Endodermal cell (in vitro differentiated cells): ENCODE measurements around the gene HSFX2. TPM values are rescaled to one million over a fixed set of nuclear protein-coding genes. Genes with fewer than 3 reads are reported as not detected.
"Not testable (repeated sequence)": the region's sequence is repeated elsewhere in the genome, so short reads cannot be mapped to it uniquely, and the experiment has no call there.

Source experiments
- DNase-seq: peaks from one replicate; pipeline ENCODE4 v3.0.0-alpha.2; 2017
- H3K27ac ChIP-seq: 2 replicates; pipeline ENCODE4 v1.5.1; 2013; ENCODE audit warnings: mild to moderate bottlenecking, low read depth, low read length, moderate library complexity
- H3K27me3 ChIP-seq: 2 replicates; pipeline ENCODE4 v1.6.1; 2013; ENCODE audit warnings: mild to moderate bottlenecking, low read length, moderate library complexity; ENCODE audit not compliant: insufficient read depth, control insufficient read depth, poor library complexity, severe bottlenecking
- H3K36me3 ChIP-seq: 2 replicates; pipeline ENCODE4 v1.7.0; 2013; ENCODE audit warnings: mild to moderate bottlenecking, low read length, moderate library complexity; ENCODE audit not compliant: control insufficient read depth, insufficient read depth
- H3K4me1 ChIP-seq: one replicate; pipeline ENCODE4 v1.7.0; 2013; ENCODE audit warnings: low read length; ENCODE audit not compliant: control insufficient read depth, insufficient read depth
- H3K4me3 ChIP-seq: 2 replicates; pipeline ENCODE4 v1.5.1; 2013; ENCODE audit warnings: mild to moderate bottlenecking, low read length, moderate library complexity
- H3K9ac ChIP-seq: 2 replicates; pipeline ENCODE4 v1.6.1; 2013; ENCODE audit warnings: mild to moderate bottlenecking, low read length, moderate library complexity; ENCODE audit not compliant: poor library complexity, severe bottlenecking; ENCODE audit errors: extremely low read depth
- H3K9me3 ChIP-seq: 2 replicates; pipeline ENCODE4 v1.6.1; 2013; ENCODE audit warnings: mild to moderate bottlenecking, low read length, moderate library complexity; ENCODE audit not compliant: control insufficient read depth
- H3K27ac Mint-ChIP-seq: 2 replicates; pipeline ENCODE4 v1.8.0; 2020; ENCODE audit warnings: mixed read lengths
- H3K27me3 Mint-ChIP-seq: 2 replicates; pipeline ENCODE4 v1.8.0; 2021; ENCODE audit warnings: mild to moderate bottlenecking, mixed read lengths; ENCODE audit not compliant: insufficient read depth
- H3K36me3 Mint-ChIP-seq: 2 replicates; pipeline ENCODE4 v1.8.0; 2020; ENCODE audit warnings: low read depth, mixed read lengths
- H3K4me1 Mint-ChIP-seq: 2 replicates; pipeline ENCODE4 v1.8.0; 2020; ENCODE audit warnings: mixed read lengths
- H3K4me3 Mint-ChIP-seq: 2 replicates; pipeline ENCODE4 v1.8.0; 2020; ENCODE audit warnings: mild to moderate bottlenecking, moderate library complexity, mixed read lengths
- H3K9me3 Mint-ChIP-seq: 2 replicates; pipeline ENCODE4 v1.8.0; 2020; ENCODE audit warnings: mild to moderate bottlenecking, mixed read lengths
- WGBS, 2 experiments: methylation state at CpG; one replicate each; pipeline versions ENCODE4 v1.1.5 to v1.1.7; 2013; ENCODE audit warnings: missing lambda C conversion rate in 2 of 2, mixed read lengths in 1 of 2; ENCODE audit not compliant: insufficient coverage in 1 of 2, insufficient read length in 1 of 2; 5-methylcytosine and 5-hydroxymethylcytosine counted together
- total RNA-seq, 2 donors: library from RNA; stranded (reverse); fragmentation: NEBNext Ultra II Directional in 1 of 2; extraction: Animal tissue kit (Norgen Biotek cat#: 25700) in 1 of 2; gene quantifications; 2 replicates in 1 of 2; 3 replicates in 1 of 2; pipeline ENCODE4 v1.2.1, GENCODE V29; 2021
- TF ChIP-seq, protein P1 (sequence below): fragments of 200-600 bp; sonication (generic); conservative IDR thresholded peaks from 2 replicates; pipeline ENCODE4 v1.5.0; 2021; ENCODE audit warnings: antibody characterized with exemption, mild to moderate bottlenecking

The HSFX2 gene
- total RNA-seq, 2 donors from 2014 or later, result not detected

DNA sequence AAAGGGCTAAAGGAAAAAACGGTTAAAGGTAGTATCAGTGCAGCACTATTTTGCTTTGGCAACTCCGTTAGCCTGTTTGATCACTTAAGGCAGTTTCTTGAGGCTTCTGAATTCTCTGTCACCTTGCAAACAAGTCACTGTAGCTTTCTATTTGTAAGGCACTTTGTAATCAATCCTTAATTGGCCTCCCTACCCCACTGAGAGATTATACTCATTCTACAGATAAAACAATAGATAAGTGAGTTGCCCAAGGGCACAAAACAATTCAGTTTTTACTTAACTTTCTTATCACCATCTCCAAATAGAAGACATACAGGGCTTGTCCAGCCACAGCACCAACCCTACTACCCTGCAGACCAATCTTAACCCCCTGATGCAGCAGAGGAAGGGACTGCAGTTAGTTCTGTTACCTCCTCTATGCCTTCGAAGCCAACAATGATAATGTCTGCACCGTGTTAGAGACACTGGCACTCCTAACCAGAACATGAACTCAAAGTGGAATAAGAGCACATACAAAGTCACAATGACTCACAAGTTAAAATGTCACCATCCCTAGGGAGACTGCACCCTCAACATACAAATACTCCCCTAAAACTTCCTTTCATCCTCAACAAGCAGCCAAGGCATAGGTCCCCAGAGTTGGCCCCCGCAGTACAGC, 34.7 kb upstream of the HSFX2 start:
- 41 to 65% methylated on average over 4 of the region's 5 CpGs for WGBS, 2 experiments
- H3K27ac ChIP-seq, result no peak overlapping the region

GRCh38 chrX:149628768-149629167, 33.7 kb upstream of the HSFX2 start:
- Histone ChIP-seq H3K4me1 (peaks cover 8% of the 10 kb centered on the region), H3K27ac (no peak overlapping the region), H3K4me3 (peak overlapping the region; percentile 96), H3K9me3 (no peaks in the 10 kb centered on the region), H3K36me3 (peaks cover 17% of the 10 kb centered on the region), H3K9ac (peak overlapping the region; percentile 42), H3K27me3 (no peaks in the 10 kb centered on the region)
- Mint-ChIP-seq H3K4me1 (peaks cover 50% of the 10 kb centered on the region), H3K27ac (no peak overlapping the region), H3K27me3 (peaks cover 17% of the 10 kb centered on the region), H3K4me3 (peak overlapping the region; percentile 87), H3K9me3 (peaks cover 69% of the 10 kb centered on the region), H3K36me3 (no peaks in the 10 kb centered on the region)
- WGBS, 2 experiments, result 83 to 90% methylated on average over 2 of the region's 2 CpGs
- DNase-seq, result no peak
- TF ChIP-seq, protein P1, sequence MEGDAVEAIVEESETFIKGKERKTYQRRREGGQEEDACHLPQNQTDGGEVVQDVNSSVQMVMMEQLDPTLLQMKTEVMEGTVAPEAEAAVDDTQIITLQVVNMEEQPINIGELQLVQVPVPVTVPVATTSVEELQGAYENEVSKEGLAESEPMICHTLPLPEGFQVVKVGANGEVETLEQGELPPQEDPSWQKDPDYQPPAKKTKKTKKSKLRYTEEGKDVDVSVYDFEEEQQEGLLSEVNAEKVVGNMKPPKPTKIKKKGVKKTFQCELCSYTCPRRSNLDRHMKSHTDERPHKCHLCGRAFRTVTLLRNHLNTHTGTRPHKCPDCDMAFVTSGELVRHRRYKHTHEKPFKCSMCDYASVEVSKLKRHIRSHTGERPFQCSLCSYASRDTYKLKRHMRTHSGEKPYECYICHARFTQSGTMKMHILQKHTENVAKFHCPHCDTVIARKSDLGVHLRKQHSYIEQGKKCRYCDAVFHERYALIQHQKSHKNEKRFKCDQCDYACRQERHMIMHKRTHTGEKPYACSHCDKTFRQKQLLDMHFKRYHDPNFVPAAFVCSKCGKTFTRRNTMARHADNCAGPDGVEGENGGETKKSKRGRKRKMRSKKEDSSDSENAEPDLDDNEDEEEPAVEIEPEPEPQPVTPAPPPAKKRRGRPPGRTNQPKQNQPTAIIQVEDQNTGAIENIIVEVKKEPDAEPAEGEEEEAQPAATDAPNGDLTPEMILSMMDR, result no peak

More for the DNA sequence above, 34.7 kb upstream of the HSFX2 start:
- TF ChIP-seq, protein P1, result no peak
- no peak for DNase-seq
- Histone ChIP-seq H3K36me3 (peaks cover 16% of the 10 kb centered on the region), H3K4me1 (peaks cover 9% of the 10 kb centered on the region), H3K9ac (peak overlapping the region; percentile 72), H3K9me3 (no peaks in the 10 kb centered on the region), H3K4me3 (peak overlapping the region; percentile 96), H3K27me3 (no peaks in the 10 kb centered on the region)
- Mint-ChIP-seq H3K4me1 (peaks cover 42% of the 10 kb centered on the region), H3K27ac (peak overlapping the region; percentile 15), H3K36me3 (no peaks in the 10 kb centered on the region), H3K9me3 (peaks cover 66% of the 10 kb centered on the region), H3K27me3 (peaks cover 18% of the 10 kb centered on the region), H3K4me3 (peak overlapping the region; percentile 87)

- H3K36me3 ChIP-seq, result peaks cover 17% of the 10 kb centered on the region
- H3K4me1 Mint-ChIP-seq, result peaks cover 50% of the 10 kb centered on the region
- H3K27me3 Mint-ChIP-seq, result peaks cover 14% of the 10 kb centered on the region
- H3K4me1 ChIP-seq, result peaks cover 4% of the 10 kb centered on the region
- peak overlapping the region; percentile 96 for H3K4me3 ChIP-seq
- DNase-seq, result no peak
- 89 to 100% methylated on average over 1 to 3 of the region's 3 CpGs for WGBS, 2 experiments
- H3K27ac ChIP-seq, result no peak overlapping the region
- H3K9me3 Mint-ChIP-seq, result peaks cover 70% of the 10 kb centered on the region
- no peaks in the 10 kb centered on the region for H3K27me3 ChIP-seq
- no peak overlapping the region for H3K4me3 Mint-ChIP-seq
- H3K27ac Mint-ChIP-seq, result no peak overlapping the region
- H3K9ac ChIP-seq, result no peak overlapping the region
- TF ChIP-seq, protein P1, result no peak
- H3K9me3 ChIP-seq, result no peaks in the 10 kb centered on the region
- H3K36me3 Mint-ChIP-seq, result no peaks in the 10 kb centered on the region
Measured at GRCh38 chrX:149628280-149628679, 33.2 kb upstream of the HSFX2 start.

GRCh38 chrX:149626829-149627228, 31.7 kb upstream of the HSFX2 start:
- DNase-seq, result peak; percentile 64
- H3K27me3 Mint-ChIP-seq, H3K9me3 ChIP-seq, H3K36me3 Mint-ChIP-seq, H3K9ac ChIP-seq, H3K4me1 ChIP-seq, H3K27me3 ChIP-seq, H3K27ac ChIP-seq: not testable (repeated sequence)
- peaks cover 20% of the 10 kb centered on the region for H3K36me3 ChIP-seq
- peak overlapping the region; percentile 64 for H3K4me3 ChIP-seq
- H3K4me1 Mint-ChIP-seq, result peaks cover 50% of the 10 kb centered on the region
- peak overlapping the region; percentile 41 for H3K4me3 Mint-ChIP-seq
- peaks cover 66% of the 10 kb centered on the region for H3K9me3 Mint-ChIP-seq
- 49 to 100% methylated on average over 1 to 5 of the region's 8 CpGs for WGBS, 2 experiments
- H3K27ac Mint-ChIP-seq, result peak overlapping the region; percentile 80

- H3K9ac ChIP-seq, result not testable (repeated sequence)
- no CpG with 5 or more reads among the region's 1 CpG for WGBS, 2 experiments
Measured at GRCh38 chrX:149619662-149620061, 24.5 kb upstream of the HSFX2 start.

More at GRCh38 chrX:149619662-149620061, 24.5 kb upstream of the HSFX2 start:
- not testable (repeated sequence) for H3K4me1 Mint-ChIP-seq, H3K27me3 ChIP-seq, H3K4me3 Mint-ChIP-seq, DNase-seq, H3K27ac ChIP-seq, H3K4me3 ChIP-seq, H3K9me3 ChIP-seq, H3K27ac Mint-ChIP-seq, H3K4me1 ChIP-seq, H3K27me3 Mint-ChIP-seq
- Mint-ChIP-seq H3K36me3 (peaks cover 12% of the 10 kb centered on the region), H3K9me3 (peaks cover 38% of the 10 kb centered on the region)
- peaks cover 20% of the 10 kb centered on the region for H3K36me3 ChIP-seq
